Smooth muscle cell (in vitro differentiated cells): Measurements from ENCODE around the gene HHEX. TPM values are rescaled to one million over a fixed set of nuclear protein-coding genes. Genes with fewer than 3 reads are reported as not detected.

Experiments used
- DNase-seq: peaks from one replicate; lab custom pipeline; 2025; ENCODE audit not compliant: unreplicated experiment; lab: John Stamatoyannopoulos, UW
- H2AFZ ChIP-seq: fragments of 200-600 bp; sonication (generic); 2 replicates; pipeline ENCODE4 v1.6.0; 2016; ENCODE audit warnings: antibody characterized with exemption, low read depth, mild to moderate bottlenecking
- H3F3A ChIP-seq: fragments of 200-600 bp; sonication (generic); 2 replicates; pipeline ENCODE4 v1.6.0; 2017; ENCODE audit warnings: antibody characterized with exemption, low read depth
- H3K27ac ChIP-seq: fragments of 200-600 bp; sonication (generic); 2 replicates; pipeline ENCODE4 v1.5.1; 2016; ENCODE audit warnings: low read depth, mild to moderate bottlenecking
- H3K27me3 ChIP-seq: fragments of 200-600 bp; sonication (generic); 2 replicates; pipeline ENCODE4 v1.6.1; 2016; ENCODE audit warnings: low read depth, mild to moderate bottlenecking
- H3K36me3 ChIP-seq: fragments of 200-600 bp; sonication (generic); 2 replicates; pipeline ENCODE4 v1.5.1; 2016; ENCODE audit warnings: low read depth
- H3K4me1 ChIP-seq: fragments of 200-600 bp; sonication (generic); 2 replicates; pipeline ENCODE4 v1.5.1; 2016; ENCODE audit warnings: low read depth
- H3K4me2 ChIP-seq: fragments of 200-600 bp; sonication (generic); 2 replicates; pipeline ENCODE4 v1.6.0; 2016; ENCODE audit warnings: mild to moderate bottlenecking
- H3K4me3 ChIP-seq: fragments of 200-600 bp; sonication (generic); 2 replicates; pipeline ENCODE4 v1.5.1; 2016; ENCODE audit warnings: mild to moderate bottlenecking
- H3K79me2 ChIP-seq: fragments of 200-600 bp; sonication (generic); 2 replicates; pipeline ENCODE4 v1.6.0; 2016; ENCODE audit warnings: low read depth, mild to moderate bottlenecking
- H3K9ac ChIP-seq: fragments of 200-600 bp; sonication (generic); 2 replicates; pipeline ENCODE4 v1.6.0; 2016; ENCODE audit warnings: low read depth
- H3K9me3 ChIP-seq: fragments of 200-600 bp; sonication (generic); replicated peaks from 2 replicates; pipeline ENCODE4 v1.5.1; 2016; ENCODE audit warnings: low read depth
- H4K20me1 ChIP-seq: fragments of 200-600 bp; sonication (generic); 2 replicates; pipeline ENCODE4 v1.6.0; 2016; ENCODE audit warnings: low read depth
- CTCF ChIP-seq: fragments of 200-600 bp; sonication (generic); IDR thresholded peaks from 2 replicates; pipeline ENCODE4 v1.5.1; 2017; ENCODE audit warnings: borderline replicate concordance, mild to moderate bottlenecking, antibody characterized with exemption; ENCODE audit not compliant: insufficient read depth, poor library complexity, severe bottlenecking
- WGBS: methylation state at CpG from one replicate; pipeline ENCODE4 v1.1.7; 2016; ENCODE audit warnings: low lambda C conversion rate; 5-methylcytosine and 5-hydroxymethylcytosine counted together
- polyA plus RNA-seq: library from polyadenylated mRNA; unstranded; fragments of >200 nt; fragmentation: Nextera tagmentation; extraction: Ambion mirVana; gene quantifications from 2 replicates; pipeline ENCODE4 v1.2.1, GENCODE V29; 2016
- small RNA-seq: library from RNA; depleted of rRNA; stranded (forward); fragments of <200 nt; gene quantifications from one replicate; pipeline ENCODE3, GENCODE V24; 2014
- total RNA-seq: library from RNA; depleted of rRNA; stranded (reverse); fragments of >200 nt; gene quantifications from 2 replicates; pipeline ENCODE4 v1.2.3, GENCODE V29; 2014

HHEX gene
- total and polyA plus RNA-seq, 2 experiments from 2014 or later: not detected

DNA sequence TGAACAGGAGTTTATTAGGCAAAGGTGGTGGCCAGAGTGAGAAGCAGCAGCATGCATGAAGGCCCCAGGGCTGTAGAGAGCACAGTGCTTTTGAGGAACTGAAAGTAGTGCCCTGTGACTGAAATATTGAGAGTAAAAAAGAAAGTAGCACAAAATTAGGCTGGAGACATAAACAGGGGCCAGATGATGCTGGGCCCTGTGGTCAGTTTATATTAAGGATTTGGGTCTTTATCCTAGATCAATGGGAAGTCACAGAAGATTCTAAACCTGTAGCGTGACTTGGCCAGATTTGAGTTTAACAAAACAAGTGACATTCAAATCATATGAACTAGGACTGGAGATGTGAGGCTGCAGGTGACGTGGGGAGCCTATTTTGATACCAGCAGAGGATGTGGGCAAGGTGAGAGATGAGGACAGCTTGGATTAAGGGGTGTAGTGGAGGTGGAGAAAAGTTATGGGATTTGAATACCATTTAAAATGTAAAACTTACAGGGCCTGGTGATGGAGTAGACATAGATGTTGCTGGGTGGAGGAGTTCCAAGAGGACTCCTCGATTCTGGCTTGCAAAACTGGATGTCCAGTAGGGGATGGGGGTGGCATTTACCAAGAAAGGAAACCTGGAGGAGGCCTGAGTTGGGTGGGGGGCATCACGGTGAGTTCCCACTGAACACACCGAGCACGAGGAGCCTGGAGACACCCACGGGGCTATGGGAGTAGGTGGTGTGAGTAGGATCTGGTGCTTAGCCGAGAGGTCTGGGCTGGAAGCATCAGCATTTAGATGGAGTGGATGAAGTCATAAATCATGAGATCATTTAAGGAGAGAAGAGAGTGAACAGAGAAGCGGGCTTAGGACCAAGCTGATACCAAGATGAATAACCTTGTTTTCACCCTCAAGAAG, 52.8 kb downstream of the HHEX start:
- Histone ChIP-seq H3K4me1 (no peaks in the 10 kb centered on the region), H2AFZ (no peak overlapping the region), H3F3A (no peaks in the 10 kb centered on the region), H3K36me3 (no peaks in the 10 kb centered on the region), H3K4me2 (no peak overlapping the region), H4K20me1 (no peaks in the 10 kb centered on the region), H3K4me3 (no peak overlapping the region), H3K27me3 (no peaks in the 10 kb centered on the region), H3K27ac (no peak overlapping the region), H3K9ac (no peak overlapping the region), H3K79me2 (no peaks in the 10 kb centered on the region), H3K9me3 (no peaks in the 10 kb centered on the region)
- no peak for DNase-seq
- TF ChIP-seq CTCF: no peak
- 87% methylated on average over 9 of the region's 9 CpGs for WGBS

Small RNA genes lying within 50 kb of the gene (small RNA-seq; reads per million reads assigned to genes)
- gene RF00019: not detected
- not detected for gene RN7SL644P

Other genes with a start within 250 kb of the HHEX start
- 30.6 and 33.4 TPM in 2 replicates for gene IDE, start 115.9 kb upstream of the HHEX start, total RNA-seq
- gene IDE, start 115.9 kb upstream of the HHEX start, polyA plus RNA-seq: 10.4 and 12.8 TPM in 2 replicates
- 9.1 and 14.3 TPM in 2 replicates for gene KIF11, start 96.8 kb upstream of the HHEX start, total RNA-seq
- 4.1 and 6.0 TPM in 2 replicates for gene KIF11, start 96.8 kb upstream of the HHEX start, polyA plus RNA-seq
- gene EXOC6, start 158.6 kb downstream of the HHEX start, total RNA-seq: 3.3 and 5.2 TPM in 2 replicates
- gene EXOC6, start 158.6 kb downstream of the HHEX start, polyA plus RNA-seq: 1.7 TPM in 2 replicates